HG02798 (cell line): Measurements from ENCODE around the gene NUP98.
"Not testable (repeated sequence)": the region's sequence is repeated elsewhere in the genome, so short reads cannot be mapped to it uniquely, and the experiment has no call there.

Source experiments
- ATAC-seq: cut with Tn5 transposase; IDR thresholded peaks from one replicate; pipeline ENCODE4 v1.9.1; 2021; ENCODE audit warnings: mild to moderate bottlenecking; ENCODE audit not compliant: unreplicated experiment, poor library complexity

Gene NUP98

GRCh38 chr11:3802011-3802790, 4.8 kb upstream of the NUP98 start:
- no peak for ATAC-seq

DNA sequence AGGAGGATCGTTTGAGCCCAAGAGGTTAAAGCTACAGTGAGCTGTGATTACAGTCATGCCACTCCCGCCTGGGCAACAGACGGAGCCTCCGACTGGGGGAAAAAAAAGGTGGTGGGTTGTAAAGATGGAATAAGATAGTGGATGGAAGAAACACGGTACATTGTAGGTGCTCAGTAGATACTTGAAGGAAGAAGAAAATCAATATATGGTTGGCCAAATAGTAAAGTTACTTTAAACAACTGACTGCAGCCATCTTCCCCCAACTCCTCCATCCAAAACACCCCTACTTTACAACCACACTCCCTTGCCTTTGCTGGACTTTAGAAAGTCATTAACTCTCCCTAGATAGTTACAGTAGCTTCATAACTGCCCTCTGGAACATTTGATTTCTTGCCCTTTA, 2.5 kb upstream of the NUP98 start:
- no peak for ATAC-seq

DNA sequence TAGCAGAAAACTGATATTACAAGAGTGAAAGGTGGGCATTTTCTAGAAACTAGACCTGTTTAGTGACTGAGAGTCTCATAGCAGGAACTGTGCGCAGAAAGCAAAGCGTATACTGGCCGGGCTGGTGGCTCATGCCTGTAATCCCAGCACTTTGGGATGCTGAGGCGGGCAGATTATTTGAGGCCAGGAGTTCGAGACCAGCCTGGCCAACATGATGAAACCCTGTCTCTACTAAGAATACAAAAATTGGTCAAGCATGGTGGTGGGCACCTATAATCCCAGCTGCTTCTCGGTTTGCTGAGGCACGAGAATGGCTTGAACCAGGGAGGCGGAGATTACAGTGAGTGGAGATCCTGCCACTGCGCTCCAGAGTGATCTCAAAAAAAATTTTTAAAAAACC, 1.8 kb upstream of the NUP98 start:
- ATAC-seq, result no peak

- peak; percentile 27 for ATAC-seq
These were observed 489 bp downstream of the NUP98 start for GRCh38 chr11:3796801-3797328.

GRCh38 chr11:3796346-3796745, 1.0 kb downstream of the NUP98 start:
- ATAC-seq, result no peak

DNA sequence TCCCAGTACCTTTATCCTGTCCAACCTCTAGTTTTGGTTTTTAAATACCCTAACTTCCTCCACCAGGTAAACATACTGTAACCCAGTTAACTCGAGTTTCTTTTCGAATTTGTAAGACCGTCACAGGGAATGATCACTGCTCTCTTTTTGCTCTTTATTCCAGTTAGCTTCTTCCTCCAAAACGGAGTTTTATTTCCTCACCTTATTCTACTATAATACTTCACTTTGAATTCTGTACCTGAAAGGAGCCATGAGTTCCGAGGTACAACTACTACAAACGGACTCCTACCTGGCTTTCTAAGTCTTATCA, 1.4 kb downstream of the NUP98 start:
- no peak for ATAC-seq

DNA sequence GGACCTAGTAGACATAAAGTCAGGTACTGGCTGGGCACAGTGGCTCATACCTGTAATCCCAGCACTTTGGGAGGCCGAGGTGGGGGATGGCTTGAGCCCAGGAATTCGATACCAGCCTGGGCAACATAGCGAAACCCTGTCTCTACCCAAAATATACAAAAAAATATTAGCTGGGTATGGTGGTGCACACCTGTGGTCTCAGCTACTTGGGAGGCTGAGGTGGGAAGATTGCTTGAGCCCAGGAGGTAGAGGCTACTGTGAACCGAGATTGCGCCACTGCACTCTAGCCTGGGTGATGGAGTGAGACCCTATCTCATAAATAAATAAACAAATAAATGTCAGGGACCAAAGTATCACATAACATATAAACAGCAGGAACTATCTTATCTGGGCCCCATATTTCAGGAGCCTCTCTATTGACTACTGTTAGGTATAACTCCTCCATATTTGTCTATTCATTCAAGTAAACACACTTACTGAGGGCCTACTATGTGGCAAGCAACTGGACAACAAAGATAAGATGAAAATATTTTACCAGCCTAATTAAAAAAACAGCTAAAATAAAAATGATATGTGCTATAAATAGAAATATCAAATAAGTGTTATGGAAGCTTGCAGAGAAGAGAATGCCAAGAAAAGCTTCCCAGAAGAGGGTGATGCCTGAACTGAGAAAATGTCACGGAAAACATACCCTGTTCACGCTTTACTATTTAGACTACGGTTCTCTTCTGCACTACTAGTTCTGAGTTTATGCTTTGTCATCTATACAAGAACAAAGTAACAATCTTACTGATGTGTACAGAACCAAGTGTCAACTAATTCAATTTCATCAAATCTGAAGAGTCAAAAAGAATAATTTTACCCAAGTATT, 2.0 kb downstream of the NUP98 start:
- no peak for ATAC-seq

- not testable (repeated sequence) for ATAC-seq
These were observed 3.0 kb downstream of the NUP98 start for GRCh38 chr11:3794387-3794786.

DNA sequence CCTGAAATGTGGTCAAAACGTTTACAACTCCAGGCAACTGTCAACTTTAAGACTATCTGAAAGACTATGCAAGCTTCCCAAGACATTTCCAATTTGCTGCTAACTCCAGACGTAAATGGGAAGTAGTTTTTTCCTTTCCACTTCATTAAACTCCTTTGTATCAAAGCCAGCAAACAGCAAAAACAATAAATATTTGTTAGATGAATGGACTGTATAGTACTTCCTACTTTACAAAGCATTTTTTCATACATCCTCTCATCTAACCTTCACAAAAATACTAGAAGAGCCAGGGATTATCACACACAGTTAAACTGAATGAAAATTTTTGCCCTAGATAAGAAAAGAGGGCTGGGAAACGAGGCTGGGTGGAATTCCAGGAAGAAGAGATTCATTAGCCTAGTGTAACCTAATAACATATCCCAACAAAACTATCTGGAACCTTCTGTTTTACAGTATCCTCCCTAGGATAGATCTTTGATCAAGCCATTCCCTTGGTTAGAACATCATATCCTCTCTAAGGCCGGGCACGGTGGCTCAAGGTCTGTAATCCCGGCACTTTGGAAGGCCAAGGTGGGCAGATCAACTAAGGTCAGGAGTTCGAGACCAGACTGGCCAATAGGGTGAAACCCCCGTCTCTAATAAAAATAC, 10.4 kb downstream of the NUP98 start:
- no peak for ATAC-seq

DNA sequence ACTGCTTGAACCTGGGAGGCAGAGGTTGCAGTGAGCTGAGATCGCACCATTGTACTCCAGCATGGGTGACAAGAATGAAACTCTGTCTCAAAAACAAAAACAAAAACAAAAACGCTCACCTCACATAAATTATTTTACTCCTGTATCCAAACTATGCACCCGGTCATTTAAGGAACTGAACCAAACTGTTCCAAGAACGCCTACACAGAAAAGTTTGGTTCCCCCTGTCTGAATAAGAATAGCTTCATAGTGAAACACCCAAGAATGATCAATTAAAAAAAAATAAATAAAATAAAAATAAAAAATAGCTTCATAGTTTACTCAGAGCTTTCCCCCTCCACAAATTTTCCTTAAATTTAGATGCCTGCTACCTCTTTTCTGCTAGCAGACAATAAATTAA, 13.7 kb downstream of the NUP98 start:
- no peak for ATAC-seq

GRCh38 chr11:3782963-3783362, 14.4 kb downstream of the NUP98 start:
- no peak for ATAC-seq

DNA sequence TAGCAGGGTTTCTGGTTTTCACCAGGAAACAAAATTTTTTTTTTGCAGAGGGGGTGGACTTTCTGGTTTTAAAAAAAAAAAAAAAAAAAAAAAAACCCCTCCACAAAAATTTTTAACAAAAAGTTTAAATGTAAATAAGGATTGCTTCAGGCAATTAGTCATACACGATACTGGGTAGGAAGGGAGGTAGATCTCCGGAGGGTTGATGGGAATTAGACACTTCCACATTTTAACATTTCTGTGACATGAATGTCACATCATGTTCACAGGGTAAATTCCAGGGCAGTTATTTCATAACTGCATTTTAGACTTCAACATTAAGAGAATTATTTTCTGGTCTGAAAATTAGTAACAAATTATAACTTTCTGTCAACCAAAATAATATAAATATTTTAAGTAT, 15.9 kb downstream of the NUP98 start:
- no peak for ATAC-seq

DNA sequence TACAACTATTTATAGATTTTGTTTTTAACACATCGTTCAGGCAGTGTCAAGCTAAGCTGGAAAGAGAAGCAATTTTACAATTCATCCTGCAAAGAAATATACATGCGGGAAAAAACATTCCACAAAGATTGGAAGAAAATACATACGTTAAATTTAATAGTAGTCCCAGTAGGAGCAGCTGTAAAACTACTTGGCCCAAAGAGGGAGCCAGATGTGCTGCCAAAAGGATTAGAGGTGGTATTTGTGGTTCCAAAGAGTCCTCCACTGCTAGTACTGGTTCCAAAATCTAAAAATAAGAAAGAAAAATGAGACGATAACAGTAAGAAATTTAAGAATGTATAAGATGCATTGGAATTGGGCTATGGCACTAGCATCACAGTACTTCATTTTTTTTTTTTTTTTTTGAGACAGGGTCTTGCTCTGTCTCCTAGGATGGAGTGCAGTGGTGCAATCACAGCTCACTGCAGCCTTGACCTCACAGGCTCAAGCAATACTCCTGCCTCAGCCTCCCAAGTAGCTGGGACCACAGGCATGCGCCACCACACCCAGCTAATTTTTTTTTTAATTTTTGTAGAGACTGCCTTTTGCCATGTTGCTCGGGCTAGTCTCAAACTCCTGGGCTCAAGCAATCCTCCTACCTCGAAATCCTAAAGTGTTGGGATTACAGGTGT, 21.5 kb downstream of the NUP98 start:
- ATAC-seq, result no peak

DNA sequence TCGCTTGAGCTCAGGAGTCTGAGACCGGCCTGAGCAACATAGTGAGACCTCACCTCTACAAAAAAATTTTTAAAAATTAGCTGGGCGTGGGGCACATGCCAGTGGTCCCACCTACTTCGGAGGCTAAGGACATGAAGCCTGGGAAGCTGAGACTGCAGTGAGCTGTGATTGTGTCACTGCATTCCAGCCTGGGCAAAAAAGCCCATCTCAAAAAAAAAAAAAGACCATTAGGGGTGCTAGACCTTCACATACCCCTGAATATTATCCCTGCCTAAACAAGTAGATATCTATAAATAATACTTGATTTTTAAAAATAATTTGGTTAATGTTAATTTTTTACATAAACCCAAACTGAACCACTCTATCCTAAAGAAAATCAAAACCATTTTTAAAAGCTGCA, 24.2 kb downstream of the NUP98 start:
- ATAC-seq, result no peak

GRCh38 chr11:3767536-3767935, 29.8 kb downstream of the NUP98 start:
- no peak for ATAC-seq

- ATAC-seq, result not testable (repeated sequence)
These were observed 30.5 kb downstream of the NUP98 start for GRCh38 chr11:3766836-3767235.

- ATAC-seq, result no peak
These were observed 33.1 kb downstream of the NUP98 start for GRCh38 chr11:3764266-3764665.

DNA sequence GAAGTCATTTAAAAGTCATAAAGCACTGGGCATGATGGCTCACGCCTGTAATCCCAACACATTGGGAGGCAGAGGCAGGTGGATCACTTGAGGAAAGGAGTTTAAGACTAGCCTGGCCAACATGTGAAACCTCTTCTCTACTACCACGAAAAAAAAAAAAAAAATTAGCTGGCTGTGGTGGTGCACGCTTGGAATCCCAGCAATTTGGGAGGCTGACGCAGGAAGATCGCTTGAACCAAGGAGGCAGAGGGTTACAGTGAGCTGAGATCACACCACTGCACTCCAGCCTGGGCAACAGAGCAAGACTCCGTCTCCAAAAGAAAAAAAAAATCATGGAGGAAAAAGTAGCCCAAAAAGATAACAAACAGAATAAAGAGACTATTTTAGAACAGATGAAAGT, 42.2 kb downstream of the NUP98 start:
- ATAC-seq, result no peak

GRCh38 chr11:3753110-3753509, 44.2 kb downstream of the NUP98 start:
- ATAC-seq, result no peak

GRCh38 chr11:3747704-3748103, 49.6 kb downstream of the NUP98 start:
- ATAC-seq, result no peak

DNA sequence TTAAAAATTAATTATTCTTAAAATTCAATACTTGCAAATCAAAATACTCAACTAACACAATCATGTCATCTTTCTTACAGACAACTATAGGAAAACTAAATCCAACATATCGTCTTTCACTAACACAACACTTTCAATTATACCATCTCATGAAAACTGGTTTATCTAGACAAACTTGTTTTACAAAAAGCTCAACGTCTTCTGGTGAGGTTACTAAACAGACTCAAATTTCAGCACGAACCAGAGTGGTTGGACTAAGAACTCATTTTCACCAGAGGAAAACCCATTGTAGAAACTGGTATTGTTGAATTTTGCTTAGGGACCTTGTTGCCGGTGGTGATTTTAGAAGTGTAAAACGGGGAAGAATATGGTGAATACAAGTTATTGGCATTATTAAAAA, 52.2 kb downstream of the NUP98 start:
- no peak for ATAC-seq
